ENCODE data around the gene OR2A7.
"Not testable (repeated sequence)": the region's sequence is repeated elsewhere in the genome, so short reads cannot be mapped to it uniquely, and the experiment has no call there.

DNA sequence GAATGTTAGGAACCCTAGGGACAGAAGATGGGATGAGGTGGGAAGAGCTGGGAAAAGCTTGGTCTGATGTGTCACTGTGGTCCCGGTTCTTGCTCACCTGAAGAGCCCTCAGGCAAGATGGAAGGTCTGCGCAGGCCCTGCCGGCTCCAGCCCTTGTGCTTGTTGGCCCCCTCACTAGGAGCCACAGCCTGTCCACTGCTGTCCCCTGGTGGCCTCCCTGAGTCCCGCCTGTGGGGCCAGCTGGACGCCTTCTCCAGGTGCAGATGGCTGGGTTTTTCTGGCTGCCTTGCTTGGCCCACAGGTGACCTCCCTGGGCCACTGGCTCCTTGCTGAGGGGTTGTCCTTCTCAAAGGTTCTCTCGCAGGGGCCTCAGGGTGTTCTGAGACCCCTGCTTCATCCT lies 19.1 kb upstream of the OR2A7 start:
- not testable (repeated sequence) for TF ChIP-seq EZH2 (IDR thresholded peaks at IDR 0.05; ENCODE audit: insufficient read depth, poor library complexity, severe bottlenecking); EZH2phosphoT487 (IDR thresholded peaks at IDR 0.05; ENCODE audit: insufficient read depth, low read depth)

Data from GM23248 (cell line).